ENCODE data around the gene GRM7.

GRM7 gene

GRCh38 chr3:7547826-7548225, 686.9 kb downstream of the GRM7 start:
- Histone ChIP-seq H3K79me2 (ENCODE audit: control insufficient read depth, insufficient read depth, low read length, poor library complexity) (no peaks in the 10 kb centered on the region), H4K8ac (ENCODE audit: low read depth, low read length) (no peak overlapping the region), H3K14ac (ENCODE audit: low read length) (no peak overlapping the region), H3K23ac (ENCODE audit: low read length) (no peak overlapping the region), H2BK5ac (ENCODE audit: low read depth, low read length, poor library complexity) (no peak overlapping the region), H3K9me3 (ENCODE audit: insufficient read depth, low read depth, low read length) (peaks cover 6% of the 10 kb centered on the region), H3K4me1 (ENCODE audit: control insufficient read depth in 1 of 2, insufficient read depth in 2 of 2, low read length in 2 of 2) (no peaks in the 10 kb centered on the region), H3K79me1 (ENCODE audit: low read length) (no peaks in the 10 kb centered on the region), H3K18ac (ENCODE audit: low read length) (no peak overlapping the region), H3K4ac (ENCODE audit: low read depth, low read length) (no peak overlapping the region), H4K12ac (ENCODE audit: low read depth, low read length) (no peak overlapping the region), H2AFZ (ENCODE audit: insufficient read depth, low read length, poor library complexity) (no peak overlapping the region), H4K91ac (ENCODE audit: low read depth, low read length) (no peak overlapping the region), H3K36me3 (ENCODE audit: control insufficient read depth in 1 of 2, insufficient read depth in 2 of 2, low read length in 2 of 2) (no peaks in the 10 kb centered on the region), H3K4me2 (ENCODE audit: low read length) (no peak overlapping the region), H2BK12ac (ENCODE audit: low read length) (no peak overlapping the region), H2BK120ac (ENCODE audit: insufficient read depth, low read length, poor library complexity) (no peak overlapping the region), H3K27ac (ENCODE audit: low read depth, low read length) (no peak overlapping the region), H3K27me3 (ENCODE audit: insufficient read depth, low read length) (no peaks in the 10 kb centered on the region), H3K9ac (ENCODE audit: low read length) (no peak overlapping the region), H2AK5ac (ENCODE audit: low read length) (no peak overlapping the region), H3K4me3 (ENCODE audit: low read depth, low read length) (no peak overlapping the region)
- WGBS (ENCODE audit: extremely low coverage, insufficient coverage, insufficient read length) = no CpG with 5 or more reads among the region's 1 CpG
- no peak for DNase-seq

GRCh38 chr3:7562892-7563291, 702.0 kb downstream of the GRM7 start:
- H3K4ac ChIP-seq (ENCODE audit: low read depth, low read length) = no peak overlapping the region
- no peak overlapping the region for H3K23ac ChIP-seq (ENCODE audit: low read length)
- H2AK5ac ChIP-seq (ENCODE audit: low read length) = no peak overlapping the region
- no peak overlapping the region for H3K27ac ChIP-seq (ENCODE audit: low read depth, low read length)
- H3K4me3 ChIP-seq (ENCODE audit: low read depth, low read length) = no peak overlapping the region
- H3K4me2 ChIP-seq (ENCODE audit: low read length) = no peak overlapping the region
- no peak overlapping the region for H3K18ac ChIP-seq (ENCODE audit: low read length)
- no peak overlapping the region for H3K14ac ChIP-seq (ENCODE audit: low read length)
- no peak overlapping the region for H2AFZ ChIP-seq (ENCODE audit: insufficient read depth, low read length, poor library complexity)
- no peak overlapping the region for H3K9ac ChIP-seq (ENCODE audit: low read length)
- H4K12ac ChIP-seq (ENCODE audit: low read depth, low read length) = no peak overlapping the region
- no peak for DNase-seq
- no peaks in the 10 kb centered on the region for H3K79me1 ChIP-seq (ENCODE audit: low read length)
- no peak overlapping the region for H2BK5ac ChIP-seq (ENCODE audit: low read depth, low read length, poor library complexity)
- H4K8ac ChIP-seq (ENCODE audit: low read depth, low read length) = no peak overlapping the region
- no peak overlapping the region for H2BK120ac ChIP-seq (ENCODE audit: insufficient read depth, low read length, poor library complexity)
- H3K4me1 ChIP-seq (ENCODE audit: control insufficient read depth in 1 of 2, insufficient read depth in 2 of 2, low read length in 2 of 2) = no peaks in the 10 kb centered on the region
- no CpG with 5 or more reads among the region's 1 CpG for WGBS (ENCODE audit: extremely low coverage, insufficient coverage, insufficient read length)
- no peaks in the 10 kb centered on the region for H3K79me2 ChIP-seq (ENCODE audit: control insufficient read depth, insufficient read depth, low read length, poor library complexity)
- H3K36me3 ChIP-seq (ENCODE audit: control insufficient read depth in 1 of 2, insufficient read depth in 2 of 2, low read length in 2 of 2) = no peaks in the 10 kb centered on the region
- H2BK12ac ChIP-seq (ENCODE audit: low read length) = no peak overlapping the region
- no peaks in the 10 kb centered on the region for H3K27me3 ChIP-seq (ENCODE audit: insufficient read depth, low read length)
- no peaks in the 10 kb centered on the region for H3K9me3 ChIP-seq (ENCODE audit: insufficient read depth, low read depth, low read length)
- no peak overlapping the region for H4K91ac ChIP-seq (ENCODE audit: low read depth, low read length)

GRCh38 chr3:7565574-7565973, 704.7 kb downstream of the GRM7 start:
- Histone ChIP-seq H3K4ac (ENCODE audit: low read depth, low read length) (no peak overlapping the region), H3K14ac (ENCODE audit: low read length) (no peak overlapping the region), H4K91ac (ENCODE audit: low read depth, low read length) (no peak overlapping the region), H3K23ac (ENCODE audit: low read length) (no peak overlapping the region), H2BK12ac (ENCODE audit: low read length) (no peak overlapping the region), H2AFZ (ENCODE audit: insufficient read depth, low read length, poor library complexity) (no peak overlapping the region), H2BK5ac (ENCODE audit: low read depth, low read length, poor library complexity) (no peak overlapping the region), H3K4me1 (ENCODE audit: control insufficient read depth in 1 of 2, insufficient read depth in 2 of 2, low read length in 2 of 2) (no peaks in the 10 kb centered on the region), H4K8ac (ENCODE audit: low read depth, low read length) (no peak overlapping the region), H3K4me3 (ENCODE audit: low read depth, low read length) (no peak overlapping the region), H3K9ac (ENCODE audit: low read length) (no peak overlapping the region), H2AK5ac (ENCODE audit: low read length) (no peak overlapping the region), H3K36me3 (ENCODE audit: control insufficient read depth in 1 of 2, insufficient read depth in 2 of 2, low read length in 2 of 2) (no peaks in the 10 kb centered on the region), H3K9me3 (ENCODE audit: insufficient read depth, low read depth, low read length) (no peaks in the 10 kb centered on the region), H3K27ac (ENCODE audit: low read depth, low read length) (no peak overlapping the region), H3K27me3 (ENCODE audit: insufficient read depth, low read length) (no peaks in the 10 kb centered on the region), H3K4me2 (ENCODE audit: low read length) (no peak overlapping the region), H3K79me2 (ENCODE audit: control insufficient read depth, insufficient read depth, low read length, poor library complexity) (no peaks in the 10 kb centered on the region), H4K12ac (ENCODE audit: low read depth, low read length) (no peak overlapping the region), H3K79me1 (ENCODE audit: low read length) (no peaks in the 10 kb centered on the region), H2BK120ac (ENCODE audit: insufficient read depth, low read length, poor library complexity) (no peak overlapping the region), H3K18ac (ENCODE audit: low read length) (no peak overlapping the region)
- no CpG with 5 or more reads among the region's 2 CpGs for WGBS (ENCODE audit: extremely low coverage, insufficient coverage, insufficient read length)
- DNase-seq = no peak

- DNase-seq = no peak
- Histone ChIP-seq H2BK12ac (ENCODE audit: low read length) (no peak overlapping the region), H3K27me3 (ENCODE audit: insufficient read depth, low read length) (no peaks in the 10 kb centered on the region), H3K27ac (ENCODE audit: low read depth, low read length) (no peak overlapping the region), H2AK5ac (ENCODE audit: low read length) (no peak overlapping the region), H3K4me1 (ENCODE audit: control insufficient read depth in 1 of 2, insufficient read depth in 2 of 2, low read length in 2 of 2) (no peaks in the 10 kb centered on the region), H3K4me2 (ENCODE audit: low read length) (no peak overlapping the region), H3K23ac (ENCODE audit: low read length) (no peak overlapping the region), H3K9ac (ENCODE audit: low read length) (no peak overlapping the region), H3K4ac (ENCODE audit: low read depth, low read length) (no peak overlapping the region), H3K14ac (ENCODE audit: low read length) (no peak overlapping the region), H2BK5ac (ENCODE audit: low read depth, low read length, poor library complexity) (no peak overlapping the region), H4K8ac (ENCODE audit: low read depth, low read length) (no peak overlapping the region), H3K79me1 (ENCODE audit: low read length) (no peaks in the 10 kb centered on the region), H4K91ac (ENCODE audit: low read depth, low read length) (no peak overlapping the region), H3K18ac (ENCODE audit: low read length) (no peak overlapping the region), H3K9me3 (ENCODE audit: insufficient read depth, low read depth, low read length) (no peaks in the 10 kb centered on the region), H3K36me3 (ENCODE audit: control insufficient read depth in 1 of 2, insufficient read depth in 2 of 2, low read length in 2 of 2) (no peaks in the 10 kb centered on the region), H2AFZ (ENCODE audit: insufficient read depth, low read length, poor library complexity) (no peak overlapping the region), H3K4me3 (ENCODE audit: low read depth, low read length) (no peak overlapping the region), H2BK120ac (ENCODE audit: insufficient read depth, low read length, poor library complexity) (no peak overlapping the region), H4K12ac (ENCODE audit: low read depth, low read length) (no peak overlapping the region), H3K79me2 (ENCODE audit: control insufficient read depth, insufficient read depth, low read length, poor library complexity) (no peaks in the 10 kb centered on the region)
These were observed 706.2 kb downstream of the GRM7 start for GRCh38 chr3:7567160-7567559.
